Fibroblast of upper back skin (primary cell): Measurements from ENCODE around the gene TBC1D9.
A peak's percentile ranks its signal among the peaks of the same experiment; 100 is the strongest.

Experiments used
- DNase-seq: peaks from one replicate; pipeline ENCODE4 v3.0.0-alpha.2; 2013

Gene TBC1D9

DNA sequence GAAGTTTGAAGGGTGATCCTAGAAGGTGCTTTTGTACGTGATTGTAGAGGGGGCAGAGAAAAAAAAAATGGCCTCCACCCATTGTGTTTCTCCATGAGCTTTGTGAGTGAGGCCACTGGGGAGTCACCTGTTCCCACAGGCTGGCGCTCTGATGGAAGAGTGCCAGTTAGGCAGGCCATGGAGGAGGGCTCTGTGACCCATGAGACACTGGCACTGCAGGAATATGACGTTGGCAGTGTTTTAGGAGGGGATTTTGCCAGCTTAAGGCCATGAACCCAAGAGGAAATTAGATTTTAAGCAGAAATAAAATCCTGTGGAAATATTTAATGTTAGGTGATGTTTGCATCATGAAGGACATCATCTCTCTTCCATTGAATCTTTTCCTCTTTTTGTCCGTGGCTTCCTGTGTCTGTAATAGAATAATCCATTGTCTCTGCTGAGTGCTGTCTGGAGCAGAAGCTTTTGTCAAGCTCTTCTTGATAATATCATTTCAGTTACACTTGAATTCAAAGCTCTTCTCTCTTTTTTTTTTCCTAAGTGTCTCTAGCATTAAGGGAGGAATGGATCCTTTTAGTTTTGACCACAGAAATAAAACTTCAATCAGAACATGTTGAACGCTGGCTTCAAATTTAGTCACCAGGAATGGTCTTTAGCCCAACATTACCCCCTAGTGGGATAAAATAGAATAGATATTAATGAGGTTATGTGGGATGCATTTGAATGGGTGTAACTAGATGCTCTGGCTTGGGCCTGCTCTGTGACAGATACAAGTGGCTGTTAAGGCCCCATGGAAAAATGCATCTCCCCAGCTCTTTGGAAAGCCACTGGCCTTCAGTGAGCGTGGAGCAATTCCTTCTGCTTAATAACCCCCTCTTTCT lies 146.4 kb downstream of the TBC1D9 start:
- peak; percentile 61 for DNase-seq

DNA sequence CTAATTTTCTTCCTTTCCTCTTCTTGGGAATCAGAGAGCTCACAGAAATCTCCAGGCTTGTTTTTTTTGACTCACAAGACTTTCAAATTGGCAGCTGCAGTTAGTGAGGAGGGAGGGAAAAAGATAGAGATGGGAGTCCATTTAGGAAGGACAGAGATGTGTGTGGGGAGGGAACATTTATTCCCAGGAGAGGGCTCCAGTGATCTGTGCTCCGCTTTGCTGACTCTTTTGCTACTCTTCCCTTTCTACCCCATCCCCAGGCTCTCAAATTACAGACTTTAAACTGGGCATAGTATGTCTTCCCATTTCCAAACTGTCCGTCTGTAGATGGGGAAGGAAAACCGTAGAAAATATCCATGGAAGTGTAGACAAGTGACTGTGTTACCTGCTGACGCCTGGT lies 148.3 kb downstream of the TBC1D9 start:
- DNase-seq, result no peak

DNA sequence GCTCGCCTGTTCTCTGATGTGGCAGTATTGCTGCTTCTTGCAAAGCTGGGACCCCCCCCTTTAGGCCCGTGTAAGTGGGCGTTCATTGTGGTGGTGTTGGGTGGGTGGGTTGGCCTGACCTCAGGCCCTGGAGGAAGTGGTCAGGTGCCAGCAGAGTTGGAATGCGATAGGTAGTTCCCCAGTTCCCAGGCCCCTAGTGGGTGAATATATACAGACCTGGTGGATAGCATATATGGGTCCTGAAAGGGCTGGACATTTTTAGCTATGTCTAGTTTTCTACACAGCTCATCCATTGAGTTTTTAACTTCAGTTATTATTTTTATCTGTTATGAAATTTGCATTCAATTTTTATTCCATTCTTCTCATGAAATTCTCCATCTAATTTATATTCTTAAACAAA lies 151.6 kb downstream of the TBC1D9 start:
- DNase-seq, result no peak

DNA sequence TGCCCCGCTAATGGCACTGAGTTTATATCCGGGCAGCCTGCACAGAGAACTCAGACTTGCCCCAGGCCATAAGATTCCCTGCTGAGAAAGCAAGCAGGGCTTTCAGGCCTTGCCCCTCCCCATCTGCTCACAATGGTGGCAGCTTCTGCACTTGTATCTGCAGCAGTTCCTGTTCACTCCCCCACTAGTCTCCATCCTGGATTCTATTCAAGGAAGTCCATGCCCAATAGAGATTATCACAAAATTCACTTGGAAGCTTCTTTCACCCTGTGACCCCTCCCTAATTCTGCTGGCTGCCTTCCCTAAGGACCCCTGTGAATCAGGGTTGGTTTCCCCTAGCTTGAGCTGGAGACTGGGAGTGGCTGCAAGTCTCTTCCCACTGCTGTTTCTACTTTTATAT lies 152.9 kb downstream of the TBC1D9 start:
- DNase-seq, result no peak

DNA sequence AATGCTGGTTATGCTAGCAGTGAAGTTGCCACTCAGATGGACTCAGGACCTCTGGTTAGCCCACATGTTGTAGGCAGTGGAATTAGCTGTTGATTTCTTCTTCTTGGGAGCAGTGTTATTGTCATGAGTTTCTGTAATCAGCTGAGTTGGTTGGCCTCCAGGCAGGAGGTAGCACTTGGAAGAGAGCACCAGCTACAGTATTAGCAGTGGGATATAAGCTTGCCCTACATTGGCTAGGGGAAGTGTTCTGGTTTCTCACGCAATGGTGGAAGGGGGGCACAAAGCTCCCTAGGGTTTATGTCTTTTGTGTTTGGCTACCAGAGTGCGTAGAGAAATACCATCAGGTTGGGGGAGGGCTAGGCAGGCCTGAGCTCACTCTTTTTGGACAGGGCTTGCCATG lies 153.5 kb downstream of the TBC1D9 start:
- no peak for DNase-seq

DNA sequence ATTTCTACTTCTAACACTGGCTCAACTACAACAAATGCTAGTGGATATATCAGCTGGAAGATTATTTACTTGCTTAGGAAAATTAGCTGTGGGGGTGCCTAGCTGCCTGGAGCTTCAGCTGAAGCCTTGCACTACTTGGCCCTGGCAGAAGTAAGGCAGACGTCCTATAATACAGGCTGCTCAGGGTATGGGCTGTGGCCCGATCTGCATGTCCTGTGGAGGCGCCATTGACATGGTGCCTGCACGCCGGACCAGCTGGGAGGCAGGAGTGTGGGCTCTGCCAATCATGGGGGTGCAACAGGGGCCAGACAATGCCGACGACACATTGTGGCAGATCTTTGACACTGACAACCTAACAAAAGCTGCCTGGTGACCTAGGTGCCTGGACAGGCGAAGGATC lies 155.8 kb downstream of the TBC1D9 start:
- DNase-seq, result no peak

DNA sequence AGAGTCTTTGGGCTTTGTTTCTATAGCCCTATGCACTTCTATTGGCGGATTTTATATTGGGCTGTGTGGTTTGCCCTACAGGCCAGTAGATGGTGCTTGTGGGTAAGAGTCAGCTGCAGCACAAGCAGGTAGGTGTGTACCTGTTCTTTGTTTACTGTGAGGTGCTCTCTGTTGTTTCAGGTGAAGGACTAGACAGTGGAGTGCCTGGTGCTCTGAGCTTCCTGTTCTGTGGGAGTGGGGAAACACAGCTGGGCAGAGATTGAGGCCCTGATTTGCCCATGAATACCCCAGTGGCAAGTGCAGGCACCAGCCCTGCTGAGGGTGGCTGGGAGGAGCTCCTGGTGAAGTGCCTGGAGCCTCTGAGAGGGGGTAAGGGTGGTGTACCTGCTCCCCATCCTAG lies 161.1 kb downstream of the TBC1D9 start:
- DNase-seq, result no peak

DNA sequence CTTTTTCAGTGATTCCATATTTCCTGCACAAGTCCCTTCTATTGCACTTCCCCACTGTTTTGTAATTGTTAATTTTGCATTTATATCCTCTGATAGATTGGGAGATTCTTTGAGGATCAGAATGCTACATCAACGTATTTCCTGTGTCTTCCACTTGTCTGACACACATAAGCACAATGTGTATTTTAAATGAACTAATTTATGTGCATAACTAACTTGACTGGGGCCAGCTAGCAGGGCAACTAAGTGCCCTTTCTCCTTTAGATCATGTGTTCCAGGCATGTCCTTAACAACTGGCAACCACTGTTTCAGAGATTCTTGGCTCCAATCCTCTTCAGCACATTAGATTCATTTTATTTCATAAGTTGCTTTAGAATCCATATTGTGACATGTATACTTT lies 171.7 kb downstream of the TBC1D9 start:
- no peak for DNase-seq

DNA sequence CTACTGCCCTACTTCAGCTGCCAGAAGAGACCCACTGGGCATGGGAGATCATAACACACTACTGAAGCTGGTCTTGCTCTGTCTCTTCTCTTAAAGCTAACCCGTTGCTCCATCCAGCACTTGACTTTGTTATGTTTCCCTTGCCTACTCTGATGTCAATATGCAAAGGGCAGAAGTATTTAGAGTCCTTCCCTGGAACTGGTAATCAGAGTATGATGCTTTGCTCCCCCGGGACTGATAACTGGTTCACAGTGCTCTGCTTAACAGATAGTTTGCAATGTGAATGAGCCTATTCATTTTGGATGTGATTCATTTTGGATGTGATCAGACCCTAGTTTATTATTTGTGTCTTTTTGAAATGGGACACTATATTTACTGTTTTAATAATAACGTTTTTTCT lies 175.1 kb downstream of the TBC1D9 start:
- DNase-seq, result no peak

DNA sequence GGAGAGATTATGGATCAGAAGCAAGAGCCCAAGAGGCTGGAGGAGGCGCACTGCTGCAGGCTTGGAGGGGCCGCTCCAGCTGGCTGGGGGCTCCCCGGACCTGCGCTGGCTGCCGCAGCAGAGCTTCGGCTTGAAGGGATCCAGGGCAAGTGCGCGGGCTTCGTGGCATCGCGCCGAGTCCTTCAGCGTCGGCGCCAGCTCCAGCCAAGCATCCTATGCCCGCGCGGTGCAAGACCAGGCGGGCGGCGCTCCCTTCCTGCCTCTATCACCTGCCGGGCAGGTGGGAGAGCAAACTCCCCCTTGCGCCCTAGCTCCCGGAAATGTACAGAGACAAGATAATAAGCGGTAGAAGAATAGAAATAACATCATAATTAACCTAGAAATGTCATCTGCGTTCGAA lies 176.9 kb downstream of the TBC1D9 start:
- no peak for DNase-seq

DNA sequence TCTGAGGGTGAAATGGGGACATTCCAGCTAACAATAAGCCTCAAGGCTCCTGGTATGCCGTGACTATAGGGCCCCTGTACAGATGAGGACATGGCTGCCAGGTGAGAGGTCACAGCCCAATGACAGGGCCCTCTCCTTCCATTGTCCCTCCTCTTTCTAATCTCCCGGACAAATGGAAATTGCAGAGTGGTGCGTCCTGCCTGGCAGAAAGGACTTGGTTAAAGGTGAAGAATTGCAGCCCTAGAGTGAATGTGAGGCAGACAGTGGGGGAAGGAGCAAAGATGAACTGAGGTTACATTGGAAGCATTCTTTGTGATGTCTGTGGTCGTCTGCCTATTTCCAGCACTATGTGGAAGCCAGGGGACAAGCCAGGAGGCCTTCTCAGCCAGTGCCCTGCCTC lies 180.7 kb downstream of the TBC1D9 start:
- DNase-seq, result no peak

DNA sequence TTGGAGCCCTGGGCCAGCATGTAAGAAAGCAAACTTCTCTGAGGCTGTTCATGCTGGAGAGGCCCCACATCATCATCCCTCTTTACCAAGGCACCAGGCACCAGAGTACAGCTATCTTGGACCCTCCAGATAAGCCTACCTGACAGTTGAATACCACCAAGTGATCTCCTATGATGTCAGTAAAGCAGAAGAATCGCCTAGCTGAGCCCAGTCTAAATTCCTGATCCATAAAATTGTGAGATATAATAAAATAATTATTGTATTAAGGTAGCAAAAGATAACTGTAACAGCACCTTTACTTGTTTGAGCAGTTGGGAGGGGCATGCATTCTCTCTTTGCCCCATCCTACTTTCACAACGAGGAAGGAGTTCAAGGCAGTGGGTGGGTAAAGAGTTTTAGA lies 184.6 kb downstream of the TBC1D9 start:
- DNase-seq, result no peak
